ENCODE data around the gene ATRAID.
A peak's percentile ranks its signal among the peaks of the same experiment; 100 is the strongest.
"Not testable (repeated sequence)": the region's sequence is repeated elsewhere in the genome, so short reads cannot be mapped to it uniquely, and the experiment has no call there.

Gene ATRAID

GRCh38 chr2:27174638-27175037 lies 37.2 kb upstream of the ATRAID start:
- TF ChIP-seq, protein P1, sequence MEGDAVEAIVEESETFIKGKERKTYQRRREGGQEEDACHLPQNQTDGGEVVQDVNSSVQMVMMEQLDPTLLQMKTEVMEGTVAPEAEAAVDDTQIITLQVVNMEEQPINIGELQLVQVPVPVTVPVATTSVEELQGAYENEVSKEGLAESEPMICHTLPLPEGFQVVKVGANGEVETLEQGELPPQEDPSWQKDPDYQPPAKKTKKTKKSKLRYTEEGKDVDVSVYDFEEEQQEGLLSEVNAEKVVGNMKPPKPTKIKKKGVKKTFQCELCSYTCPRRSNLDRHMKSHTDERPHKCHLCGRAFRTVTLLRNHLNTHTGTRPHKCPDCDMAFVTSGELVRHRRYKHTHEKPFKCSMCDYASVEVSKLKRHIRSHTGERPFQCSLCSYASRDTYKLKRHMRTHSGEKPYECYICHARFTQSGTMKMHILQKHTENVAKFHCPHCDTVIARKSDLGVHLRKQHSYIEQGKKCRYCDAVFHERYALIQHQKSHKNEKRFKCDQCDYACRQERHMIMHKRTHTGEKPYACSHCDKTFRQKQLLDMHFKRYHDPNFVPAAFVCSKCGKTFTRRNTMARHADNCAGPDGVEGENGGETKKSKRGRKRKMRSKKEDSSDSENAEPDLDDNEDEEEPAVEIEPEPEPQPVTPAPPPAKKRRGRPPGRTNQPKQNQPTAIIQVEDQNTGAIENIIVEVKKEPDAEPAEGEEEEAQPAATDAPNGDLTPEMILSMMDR (IDR thresholded peaks at IDR 0.05; ENCODE audit: low read depth, low read length, missing control alignments) = no peak
- H3K4me3 ChIP-seq (ENCODE audit: low read depth, low read length) = no peak overlapping the region
- in situ Hi-C loops (cut with HindIII; ENCODE audit: low sequenced_read_pairs) = no loop called here
- DNase-seq (ENCODE audit: low read depth) = no peak

DNA sequence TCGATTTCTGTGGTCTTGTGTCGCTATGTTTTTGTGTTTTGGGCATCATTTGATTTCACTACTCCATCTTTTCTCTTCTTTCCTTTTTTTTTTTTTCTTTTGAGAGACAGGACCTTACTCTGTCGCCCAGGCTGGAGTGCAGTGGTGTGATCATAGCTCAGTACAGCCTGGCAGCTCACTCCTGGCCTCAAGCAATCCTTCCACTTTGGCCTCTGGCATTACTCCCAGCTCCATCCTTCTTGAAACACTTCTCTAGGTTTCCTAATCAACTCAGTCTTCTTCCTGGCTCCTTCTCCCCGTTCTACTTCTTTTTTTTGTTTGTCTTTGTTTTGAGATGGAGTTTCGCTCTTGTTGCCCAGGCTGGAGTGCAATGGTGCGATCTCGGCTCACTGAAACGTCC lies 36.5 kb upstream of the ATRAID start:
- TF ChIP-seq, protein P1 (IDR thresholded peaks at IDR 0.05; ENCODE audit: low read depth, low read length, missing control alignments) = no peak
- in situ Hi-C loops (cut with HindIII; ENCODE audit: low sequenced_read_pairs) = no loop called here
- no peak overlapping the region for H3K4me3 ChIP-seq (ENCODE audit: low read depth, low read length)
- DNase-seq (ENCODE audit: low read depth) = no peak

DNA sequence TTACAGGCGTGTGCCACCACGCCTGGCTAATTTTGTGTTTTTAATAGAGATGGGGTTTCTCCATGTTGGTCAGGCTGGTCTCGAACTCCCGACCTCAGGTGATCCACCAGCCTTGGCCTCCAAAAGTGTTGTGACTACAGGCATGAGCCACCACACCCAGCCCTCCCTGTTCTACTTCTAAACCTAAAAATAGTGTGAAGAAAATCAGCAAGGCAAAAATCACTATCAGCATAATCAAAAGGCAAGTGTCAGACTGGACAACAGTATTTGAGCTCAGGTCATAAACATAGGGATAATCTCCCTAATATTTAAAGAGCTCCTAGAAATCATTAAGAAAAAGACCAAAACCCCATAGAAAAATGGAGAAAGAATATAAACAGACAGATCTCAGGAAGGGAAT lies 36.1 kb upstream of the ATRAID start:
- in situ Hi-C loops (cut with HindIII; ENCODE audit: low sequenced_read_pairs); H3K4me3 ChIP-seq (ENCODE audit: low read depth, low read length); DNase-seq (ENCODE audit: low read depth): not testable (repeated sequence)

DNA sequence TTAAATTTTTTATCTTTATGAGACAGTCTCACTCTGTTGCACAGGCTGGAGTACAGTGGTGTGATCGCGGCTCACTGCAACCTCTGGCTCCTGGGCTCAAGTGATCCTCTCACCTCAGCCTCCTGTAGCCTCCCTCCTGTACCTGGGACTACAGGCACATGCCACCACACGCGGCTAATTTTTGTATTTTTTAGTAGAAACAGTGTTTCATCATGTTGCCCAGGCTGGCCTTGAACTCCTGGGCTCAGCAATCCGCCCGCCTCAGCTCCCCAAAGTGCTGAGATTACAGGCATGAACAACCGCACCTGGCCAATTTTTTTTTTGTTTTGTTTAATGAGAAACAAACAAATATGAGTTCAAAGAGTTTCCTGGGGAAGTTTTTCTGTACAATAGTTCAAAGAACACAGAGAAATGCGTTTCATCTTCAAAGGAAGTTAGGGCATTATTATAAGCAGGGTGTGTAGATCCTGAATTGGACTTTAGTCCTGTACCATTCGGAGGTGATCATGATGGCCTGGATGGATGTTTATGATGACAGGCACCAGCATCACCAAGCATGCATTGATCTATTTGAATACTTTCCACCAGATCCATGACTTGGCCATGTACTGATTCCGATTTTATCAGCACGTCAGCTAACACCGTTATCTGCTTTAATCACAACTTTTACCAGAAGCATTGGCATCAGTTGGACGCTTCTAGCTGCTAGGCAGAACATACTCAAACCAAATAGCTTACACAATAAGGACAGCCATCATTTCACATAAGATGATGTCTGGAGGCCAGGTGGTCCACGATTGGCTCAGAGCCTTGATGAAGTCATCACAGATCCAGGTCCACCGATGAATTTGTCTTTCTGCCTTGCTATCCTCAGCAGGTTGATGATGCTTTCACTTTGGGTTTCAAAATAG lies 34.1 kb upstream of the ATRAID start:
- TF ChIP-seq, protein P1 (IDR thresholded peaks at IDR 0.05; ENCODE audit: low read depth, low read length, missing control alignments) = no peak
- no peak for DNase-seq (ENCODE audit: low read depth)
- in situ Hi-C loops (cut with HindIII; ENCODE audit: low sequenced_read_pairs) = no loop called here
- H3K4me3 ChIP-seq (ENCODE audit: low read depth, low read length) = no peak overlapping the region

DNA sequence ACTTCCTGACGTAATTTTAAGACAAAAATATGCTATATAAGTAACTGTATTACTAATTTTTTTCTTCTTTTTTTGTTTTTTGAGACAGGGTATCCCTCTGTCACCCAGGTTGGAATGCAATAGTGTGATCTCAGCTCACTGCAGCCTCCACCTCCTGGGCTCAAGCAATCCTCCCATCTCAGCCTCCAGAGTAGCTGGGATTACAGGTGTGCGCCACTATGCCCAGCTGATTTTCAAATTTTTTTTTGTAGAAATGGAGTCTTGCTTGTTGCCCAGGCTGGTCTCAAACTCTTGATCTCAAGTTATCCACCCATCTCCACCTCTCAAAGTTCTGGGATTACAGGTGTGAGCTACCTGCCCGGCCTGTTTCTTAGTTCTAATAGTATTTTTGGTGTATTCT lies 33.4 kb upstream of the ATRAID start:
- no peak overlapping the region for H3K4me3 ChIP-seq (ENCODE audit: low read depth, low read length)
- in situ Hi-C loops (cut with HindIII; ENCODE audit: low sequenced_read_pairs) = no loop called here
- TF ChIP-seq, protein P1 (IDR thresholded peaks at IDR 0.05; ENCODE audit: low read depth, low read length, missing control alignments) = no peak
- DNase-seq (ENCODE audit: low read depth) = no peak

DNA sequence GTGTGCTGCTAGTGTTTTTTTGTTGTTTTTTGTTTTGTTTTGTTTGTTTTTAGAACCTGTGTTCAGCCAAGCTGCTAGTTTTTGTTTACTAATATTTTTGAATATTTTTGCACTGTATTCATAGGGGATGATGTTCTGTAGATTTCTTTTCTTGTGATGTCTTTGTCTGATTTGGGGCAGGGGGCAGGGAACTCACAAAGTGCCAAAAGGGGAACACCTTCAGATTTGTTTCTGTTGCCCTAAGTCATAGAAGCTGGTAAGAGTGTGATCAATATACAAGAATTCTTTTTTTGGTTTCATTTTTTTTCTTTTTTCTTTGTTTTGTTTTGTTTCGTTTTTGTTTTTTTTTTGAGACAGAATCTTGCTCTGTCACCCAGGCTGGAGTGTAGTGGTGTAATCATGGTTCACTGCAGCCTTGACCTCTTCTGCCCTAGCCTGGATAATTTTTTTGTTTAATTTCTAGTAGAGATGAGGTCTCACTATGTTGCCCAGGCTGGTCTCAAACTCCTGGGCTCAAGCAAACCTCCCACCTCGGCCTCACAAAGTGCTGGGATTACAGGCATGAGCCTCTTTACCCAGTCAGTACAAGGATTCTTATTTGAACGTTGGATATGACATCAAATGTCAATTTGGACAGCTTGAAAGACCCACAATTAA lies 32.4 kb upstream of the ATRAID start:
- no peak for DNase-seq (ENCODE audit: low read depth)
- H3K4me3 ChIP-seq (ENCODE audit: low read depth, low read length) = no peak overlapping the region
- in situ Hi-C loops (cut with HindIII; ENCODE audit: low sequenced_read_pairs) = no loop called here
- TF ChIP-seq, protein P1 (IDR thresholded peaks at IDR 0.05; ENCODE audit: low read depth, low read length, missing control alignments) = no peak

DNA sequence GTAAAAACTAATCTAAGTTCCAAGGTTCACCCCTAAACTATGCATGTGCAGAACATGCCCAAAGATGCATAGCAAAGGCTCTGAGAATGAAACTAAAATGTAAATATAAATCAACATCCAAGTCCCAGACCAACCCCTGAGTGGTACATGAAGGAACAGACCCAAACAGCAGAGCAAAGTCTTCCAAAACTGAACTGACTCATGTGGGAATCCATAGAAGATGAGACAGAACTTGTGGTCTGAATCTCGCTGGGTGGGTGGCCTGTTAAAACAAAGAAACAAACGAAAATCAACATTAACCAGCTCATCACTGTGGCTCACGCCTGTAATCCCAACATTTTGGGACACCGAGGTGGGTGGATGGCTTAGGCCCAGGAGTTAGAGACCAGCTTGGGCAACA lies 29.5 kb upstream of the ATRAID start:
- in situ Hi-C loops (cut with HindIII; ENCODE audit: low sequenced_read_pairs) = no loop called here
- peak; percentile 8 for DNase-seq (ENCODE audit: low read depth)
- no peak overlapping the region for H3K4me3 ChIP-seq (ENCODE audit: low read depth, low read length)
- TF ChIP-seq, protein P1 (IDR thresholded peaks at IDR 0.05; ENCODE audit: low read depth, low read length, missing control alignments) = no peak

Data from astrocyte of the cerebellum (primary cell).